GM20000 (cell line): ENCODE measurements around the gene PGBD1.

Experiments used
- DNase-seq: peaks from one replicate; pipeline ENCODE4 v3.0.0; 2012; ENCODE audit warnings: low spot score
- TF ChIP-seq, protein P1 (sequence below): IDR thresholded peaks from 2 replicates; pipeline ENCODE4 v1.5.1; 2012; ENCODE audit warnings: mild to moderate bottlenecking, control low read depth; ENCODE audit errors: extremely low read depth, missing control alignments

The PGBD1 gene

DNA sequence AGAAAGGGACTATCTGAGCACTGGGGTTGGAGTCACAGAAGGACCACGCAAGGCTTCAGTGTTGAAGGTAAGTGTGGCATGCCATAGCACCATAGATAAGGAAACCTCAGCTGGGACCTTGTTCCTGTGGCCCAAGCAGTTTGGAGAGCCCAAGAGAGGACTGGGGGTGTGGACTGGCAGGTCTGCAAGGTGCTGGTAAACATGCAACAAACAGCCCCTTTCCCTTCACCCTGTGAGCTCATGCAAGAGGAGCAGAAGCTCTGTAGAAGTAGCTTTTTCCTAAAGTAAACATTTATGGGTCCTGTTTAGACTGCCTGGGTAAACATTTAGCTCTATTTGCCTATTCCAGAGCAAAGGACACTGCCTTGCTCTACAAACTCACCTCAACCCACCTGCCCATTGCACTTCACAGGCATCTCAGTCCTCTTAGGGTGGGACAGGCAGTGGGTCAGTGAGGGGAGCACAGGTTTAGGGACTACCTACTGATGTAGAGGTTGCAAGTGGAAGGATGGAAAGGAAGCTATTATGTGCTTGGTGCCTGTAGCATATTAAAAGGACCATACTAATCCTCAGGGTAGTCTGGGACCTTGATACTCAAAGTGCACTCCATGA, 42.5 kb downstream of the PGBD1 start:
- no peak for DNase-seq
- TF ChIP-seq, protein P1, sequence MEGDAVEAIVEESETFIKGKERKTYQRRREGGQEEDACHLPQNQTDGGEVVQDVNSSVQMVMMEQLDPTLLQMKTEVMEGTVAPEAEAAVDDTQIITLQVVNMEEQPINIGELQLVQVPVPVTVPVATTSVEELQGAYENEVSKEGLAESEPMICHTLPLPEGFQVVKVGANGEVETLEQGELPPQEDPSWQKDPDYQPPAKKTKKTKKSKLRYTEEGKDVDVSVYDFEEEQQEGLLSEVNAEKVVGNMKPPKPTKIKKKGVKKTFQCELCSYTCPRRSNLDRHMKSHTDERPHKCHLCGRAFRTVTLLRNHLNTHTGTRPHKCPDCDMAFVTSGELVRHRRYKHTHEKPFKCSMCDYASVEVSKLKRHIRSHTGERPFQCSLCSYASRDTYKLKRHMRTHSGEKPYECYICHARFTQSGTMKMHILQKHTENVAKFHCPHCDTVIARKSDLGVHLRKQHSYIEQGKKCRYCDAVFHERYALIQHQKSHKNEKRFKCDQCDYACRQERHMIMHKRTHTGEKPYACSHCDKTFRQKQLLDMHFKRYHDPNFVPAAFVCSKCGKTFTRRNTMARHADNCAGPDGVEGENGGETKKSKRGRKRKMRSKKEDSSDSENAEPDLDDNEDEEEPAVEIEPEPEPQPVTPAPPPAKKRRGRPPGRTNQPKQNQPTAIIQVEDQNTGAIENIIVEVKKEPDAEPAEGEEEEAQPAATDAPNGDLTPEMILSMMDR = no peak

DNA sequence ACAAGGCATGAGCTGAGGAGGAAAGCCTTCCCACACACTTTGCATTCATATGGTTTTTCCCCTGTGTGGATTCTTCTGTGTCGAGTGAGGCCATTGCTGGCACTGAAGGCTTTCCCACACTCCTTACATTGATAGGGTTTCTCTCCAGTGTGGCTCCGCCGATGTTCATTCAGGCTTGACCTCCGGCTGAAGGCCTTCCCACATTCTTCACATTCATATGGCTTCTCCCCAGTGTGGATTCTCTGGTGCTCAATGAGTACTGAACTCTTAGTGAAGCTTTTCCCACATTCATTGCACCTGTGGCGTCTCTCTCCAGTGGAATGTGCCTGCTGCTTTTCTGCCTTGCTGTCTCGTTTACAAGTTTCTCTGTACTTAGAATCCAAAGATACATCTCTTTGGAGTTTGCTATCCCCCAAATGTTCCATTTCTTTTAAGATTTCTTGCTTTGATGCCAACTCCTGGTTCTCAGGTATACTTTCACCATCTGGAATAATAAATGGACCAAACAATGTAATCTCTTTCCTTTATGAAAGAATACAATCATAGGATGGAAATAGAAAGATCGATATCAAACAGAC, 45.1 kb downstream of the PGBD1 start:
- no peak for DNase-seq
- TF ChIP-seq, protein P1 = no peak

DNA sequence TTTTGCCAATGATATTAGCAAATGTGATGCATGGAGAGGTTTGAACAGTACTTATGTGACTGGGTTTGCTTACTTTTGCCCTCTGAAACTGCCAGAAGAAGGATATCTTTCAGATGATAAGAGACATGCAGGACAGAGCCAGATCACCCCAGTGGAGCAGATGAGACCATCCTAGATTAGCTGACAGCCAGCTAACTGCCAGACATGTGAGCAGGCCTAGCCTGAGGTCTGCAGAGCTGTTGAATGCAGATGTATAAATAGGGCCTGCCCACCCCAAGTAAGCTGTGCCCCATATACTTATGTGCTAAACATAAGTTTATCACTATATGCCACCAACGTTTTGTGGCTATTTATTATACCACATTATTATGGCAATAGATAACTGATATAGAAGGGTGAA, 48.7 kb downstream of the PGBD1 start:
- TF ChIP-seq, protein P1 = no peak
- DNase-seq = no peak

DNA sequence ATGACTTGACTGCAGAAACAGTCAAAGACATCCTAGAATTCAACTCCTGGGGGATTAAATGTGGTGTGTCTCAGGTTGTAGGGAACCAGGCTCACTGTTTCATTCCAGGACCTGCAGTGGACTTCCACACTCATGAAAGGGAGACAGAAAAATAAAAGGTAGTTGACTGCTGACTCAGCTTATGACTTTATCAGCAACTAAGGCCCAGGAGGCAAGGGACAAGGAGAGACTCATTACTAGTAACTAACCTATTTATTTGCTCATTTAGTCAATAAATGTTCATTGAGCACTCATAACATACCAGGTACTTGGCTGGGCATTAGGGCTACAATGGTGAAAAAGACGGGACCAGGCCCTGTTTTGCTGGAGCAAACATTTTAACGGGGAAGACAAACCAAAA, 51.7 kb downstream of the PGBD1 start:
- no peak for DNase-seq

DNA sequence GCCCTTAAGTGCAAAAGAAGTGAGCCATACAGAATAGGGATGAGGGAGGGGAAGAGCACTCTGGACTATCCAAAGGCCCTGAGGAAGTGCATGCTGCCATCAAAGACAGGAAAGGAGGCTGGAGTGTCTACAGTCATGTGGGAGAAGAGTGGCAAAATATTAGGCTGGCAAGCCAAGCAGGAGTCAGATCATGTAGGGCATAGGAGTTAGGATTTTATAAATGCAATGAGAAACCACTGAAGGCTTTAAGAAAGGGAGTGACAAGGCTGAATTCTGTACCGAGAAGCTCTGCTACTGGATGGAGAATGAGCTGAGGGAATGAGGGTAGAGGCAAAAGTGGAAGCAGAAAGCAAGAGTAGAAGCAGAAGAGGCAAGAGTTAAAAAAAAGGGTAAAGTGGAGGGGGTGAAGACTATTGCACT, 52.2 kb downstream of the PGBD1 start:
- no peak for DNase-seq
- TF ChIP-seq, protein P1 = no peak

More for the DNA sequence above, 51.7 kb downstream of the PGBD1 start:
- TF ChIP-seq, protein P1 = no peak

DNA sequence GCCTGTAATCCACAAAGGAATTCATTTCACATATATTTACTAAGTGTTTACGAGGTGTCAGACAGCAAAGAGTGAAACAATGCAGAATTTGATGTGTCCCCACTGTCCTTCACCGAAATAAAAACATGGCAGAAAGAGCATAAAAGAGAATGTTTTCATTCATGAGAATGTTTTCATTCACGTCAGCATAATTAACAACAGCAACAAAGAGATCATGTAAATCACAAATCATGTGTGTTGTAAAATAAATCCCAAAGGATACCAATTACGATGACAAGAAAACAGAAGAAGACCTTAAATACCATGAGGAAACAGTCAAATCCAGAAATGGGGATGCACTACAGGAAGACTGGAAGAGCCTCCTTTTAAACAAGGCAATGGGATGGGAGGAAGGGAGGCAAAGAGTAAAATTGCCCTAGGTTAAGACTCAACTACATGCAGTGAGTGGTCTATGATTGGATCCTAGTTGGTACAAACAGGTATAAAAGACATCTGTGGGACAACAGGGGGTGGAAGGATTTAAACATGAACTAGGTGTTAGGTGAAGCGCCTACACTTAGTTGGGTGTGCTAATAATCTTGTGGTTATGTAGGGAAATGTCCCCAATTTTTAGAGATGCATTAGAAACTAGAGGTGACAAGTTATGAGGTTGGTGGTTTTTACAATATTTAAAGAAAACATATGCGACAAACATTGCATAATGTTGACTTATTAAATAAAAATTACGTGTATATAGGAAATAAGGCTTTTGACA, 53.1 kb downstream of the PGBD1 start:
- TF ChIP-seq, protein P1 = no peak
- DNase-seq = no peak

DNA sequence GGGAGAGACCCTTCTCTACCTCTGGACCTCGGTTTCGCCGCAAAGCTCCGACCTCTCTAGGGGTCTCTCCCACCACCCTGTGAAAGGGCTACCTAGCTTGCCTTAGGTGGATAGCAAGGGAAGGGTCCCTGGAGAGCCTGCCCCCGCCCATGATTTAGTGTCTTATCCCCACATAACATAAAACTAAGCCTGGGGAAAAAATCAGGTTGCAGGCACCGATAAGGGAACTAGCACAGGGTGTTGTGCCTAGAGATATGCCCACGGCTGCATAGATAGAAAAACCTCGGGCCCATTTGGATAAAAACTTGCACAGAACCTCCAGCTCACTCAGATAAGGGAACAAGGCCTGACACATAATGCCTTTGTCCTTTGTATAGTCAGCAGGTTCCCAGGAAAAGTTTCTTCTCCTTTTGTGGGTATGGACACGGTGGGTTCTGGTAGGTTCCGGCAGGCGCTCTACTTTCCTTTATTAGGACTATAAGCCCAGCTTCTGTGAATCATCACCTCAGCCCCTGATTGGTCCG, 53.7 kb downstream of the PGBD1 start:
- TF ChIP-seq, protein P1 = no peak
- no peak for DNase-seq
